ENCODE data around the gene POLN.

DNA sequence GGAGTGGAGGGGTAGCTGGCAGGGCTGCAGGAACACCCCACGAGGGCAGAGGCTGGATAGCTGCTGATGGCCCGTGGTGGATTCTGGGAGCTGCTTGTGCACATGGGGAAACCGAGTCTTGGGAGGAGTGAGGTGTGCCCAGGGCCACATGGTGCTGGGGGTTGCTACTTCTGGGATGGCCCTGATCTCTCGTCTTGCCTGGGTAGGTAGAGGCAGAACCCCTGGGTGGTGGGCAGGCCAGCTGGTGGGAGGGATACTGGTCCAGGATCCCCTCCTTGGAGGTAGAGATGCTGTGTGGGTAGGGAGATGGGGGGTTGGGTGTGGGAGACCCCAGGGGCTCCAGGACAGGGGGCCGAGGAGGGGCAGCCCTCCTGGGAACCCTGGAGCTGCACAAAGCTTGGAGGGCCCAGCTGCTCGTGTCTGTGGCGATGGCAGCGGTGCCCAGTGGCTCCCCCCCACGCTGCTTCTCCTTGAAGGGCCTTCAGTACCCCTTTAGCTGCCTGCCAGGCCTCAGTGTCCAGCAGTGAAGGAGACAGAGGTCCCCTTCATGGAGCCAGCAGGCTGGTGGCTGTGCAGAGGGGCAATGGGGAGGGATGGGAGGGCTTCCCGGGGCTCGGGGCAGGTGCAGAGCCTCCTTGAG, 179.6 kb downstream of the POLN start:
- no peak for TF ChIP-seq POLR2A (IDR thresholded peaks at IDR 0.05)
- TF ChIP-seq, protein P1, sequence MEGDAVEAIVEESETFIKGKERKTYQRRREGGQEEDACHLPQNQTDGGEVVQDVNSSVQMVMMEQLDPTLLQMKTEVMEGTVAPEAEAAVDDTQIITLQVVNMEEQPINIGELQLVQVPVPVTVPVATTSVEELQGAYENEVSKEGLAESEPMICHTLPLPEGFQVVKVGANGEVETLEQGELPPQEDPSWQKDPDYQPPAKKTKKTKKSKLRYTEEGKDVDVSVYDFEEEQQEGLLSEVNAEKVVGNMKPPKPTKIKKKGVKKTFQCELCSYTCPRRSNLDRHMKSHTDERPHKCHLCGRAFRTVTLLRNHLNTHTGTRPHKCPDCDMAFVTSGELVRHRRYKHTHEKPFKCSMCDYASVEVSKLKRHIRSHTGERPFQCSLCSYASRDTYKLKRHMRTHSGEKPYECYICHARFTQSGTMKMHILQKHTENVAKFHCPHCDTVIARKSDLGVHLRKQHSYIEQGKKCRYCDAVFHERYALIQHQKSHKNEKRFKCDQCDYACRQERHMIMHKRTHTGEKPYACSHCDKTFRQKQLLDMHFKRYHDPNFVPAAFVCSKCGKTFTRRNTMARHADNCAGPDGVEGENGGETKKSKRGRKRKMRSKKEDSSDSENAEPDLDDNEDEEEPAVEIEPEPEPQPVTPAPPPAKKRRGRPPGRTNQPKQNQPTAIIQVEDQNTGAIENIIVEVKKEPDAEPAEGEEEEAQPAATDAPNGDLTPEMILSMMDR (IDR thresholded peaks at IDR 0.05) = no peak
- no peak for TF ChIP-seq EP300 (IDR thresholded peaks at IDR 0.05)

All from tibial nerve (tissue), 4 donors.